BE2C (cell line): ENCODE results near the gene DSCAM.

ENCODE experiments used
- DNase-seq: peaks from one replicate; pipeline ENCODE4 v3.0.0-alpha.2; 2020
- H3K27me3 ChIP-seq: fragments of 250-450 bp; sonication (Bioruptor Pico); 2 replicates; pipeline ENCODE4 v1.5.1; 2020; ENCODE audit warnings: mild to moderate bottlenecking
- H3K36me3 ChIP-seq: fragments of 250-450 bp; sonication (Bioruptor Pico); 2 replicates; pipeline ENCODE4 v1.5.1; 2020; ENCODE audit warnings: mild to moderate bottlenecking
- H3K4me1 ChIP-seq: fragments of 250-450 bp; sonication (Bioruptor Pico); 2 replicates; pipeline ENCODE4 v1.5.1; 2020
- H3K4me3 ChIP-seq: 2 replicates; pipeline ENCODE4 v1.5.1; 2011; ENCODE audit warnings: low read depth, low read length
- H3K9me3 ChIP-seq: fragments of 250-450 bp; sonication (Bioruptor Pico); 2 replicates; pipeline ENCODE4 v1.5.1; 2020
- TF ChIP-seq, protein P1 (sequence below): IDR thresholded peaks from 2 replicates; pipeline ENCODE4 v1.5.1; 2012; ENCODE audit warnings: mild to moderate bottlenecking, low read depth, low read length

DSCAM gene

DNA sequence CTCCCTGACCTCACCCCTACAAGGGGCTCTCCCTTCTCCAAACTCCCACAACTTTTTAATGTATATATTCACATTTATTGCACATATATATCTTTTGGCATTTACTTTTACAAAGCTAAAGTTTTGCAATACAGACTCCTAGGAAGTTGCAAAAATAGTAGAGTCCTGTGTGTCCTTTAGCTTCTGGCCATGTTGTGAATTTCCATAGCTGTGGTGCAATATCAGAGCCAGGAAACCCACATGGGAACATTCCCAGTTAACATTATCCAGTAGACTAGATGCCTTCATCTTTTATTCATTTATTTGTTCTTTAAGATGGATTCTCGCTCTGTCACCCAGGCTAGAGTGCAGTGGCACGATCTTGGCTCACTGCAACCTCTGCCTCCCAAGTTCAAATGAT lies 636.7 kb downstream of the DSCAM start:
- no peak for DNase-seq
- H3K4me3 ChIP-seq = no peak overlapping the region
- TF ChIP-seq, protein P1, sequence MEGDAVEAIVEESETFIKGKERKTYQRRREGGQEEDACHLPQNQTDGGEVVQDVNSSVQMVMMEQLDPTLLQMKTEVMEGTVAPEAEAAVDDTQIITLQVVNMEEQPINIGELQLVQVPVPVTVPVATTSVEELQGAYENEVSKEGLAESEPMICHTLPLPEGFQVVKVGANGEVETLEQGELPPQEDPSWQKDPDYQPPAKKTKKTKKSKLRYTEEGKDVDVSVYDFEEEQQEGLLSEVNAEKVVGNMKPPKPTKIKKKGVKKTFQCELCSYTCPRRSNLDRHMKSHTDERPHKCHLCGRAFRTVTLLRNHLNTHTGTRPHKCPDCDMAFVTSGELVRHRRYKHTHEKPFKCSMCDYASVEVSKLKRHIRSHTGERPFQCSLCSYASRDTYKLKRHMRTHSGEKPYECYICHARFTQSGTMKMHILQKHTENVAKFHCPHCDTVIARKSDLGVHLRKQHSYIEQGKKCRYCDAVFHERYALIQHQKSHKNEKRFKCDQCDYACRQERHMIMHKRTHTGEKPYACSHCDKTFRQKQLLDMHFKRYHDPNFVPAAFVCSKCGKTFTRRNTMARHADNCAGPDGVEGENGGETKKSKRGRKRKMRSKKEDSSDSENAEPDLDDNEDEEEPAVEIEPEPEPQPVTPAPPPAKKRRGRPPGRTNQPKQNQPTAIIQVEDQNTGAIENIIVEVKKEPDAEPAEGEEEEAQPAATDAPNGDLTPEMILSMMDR = no peak
- H3K36me3 ChIP-seq = no peaks in the 10 kb centered on the region
- no peaks in the 10 kb centered on the region for H3K9me3 ChIP-seq
- H3K27me3 ChIP-seq = no peaks in the 10 kb centered on the region
- H3K4me1 ChIP-seq = no peaks in the 10 kb centered on the region

DNA sequence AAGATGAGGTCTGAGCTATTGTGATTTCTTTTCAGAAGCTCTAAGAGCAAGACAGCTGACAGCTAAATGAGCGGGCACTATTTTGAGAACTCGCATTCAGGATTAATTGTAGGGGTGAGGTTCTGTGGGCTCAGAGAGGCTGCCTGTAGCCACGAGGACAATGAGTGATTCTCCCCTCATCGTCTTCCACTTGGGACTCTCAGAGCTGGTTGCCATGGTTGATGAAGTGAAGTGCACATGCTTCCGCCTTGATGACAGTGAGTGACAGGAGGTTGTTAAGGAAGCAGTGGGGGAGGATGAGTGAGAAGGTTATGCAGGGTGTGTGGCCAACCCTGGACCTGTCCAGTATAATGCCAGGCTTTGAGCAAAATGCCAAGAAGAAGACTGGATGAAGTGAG lies 638.0 kb downstream of the DSCAM start:
- no peak for DNase-seq
- H3K4me3 ChIP-seq = no peak overlapping the region
- no peaks in the 10 kb centered on the region for H3K36me3 ChIP-seq
- no peaks in the 10 kb centered on the region for H3K4me1 ChIP-seq
- H3K9me3 ChIP-seq = no peaks in the 10 kb centered on the region
- no peaks in the 10 kb centered on the region for H3K27me3 ChIP-seq
- TF ChIP-seq, protein P1 = no peak

DNA sequence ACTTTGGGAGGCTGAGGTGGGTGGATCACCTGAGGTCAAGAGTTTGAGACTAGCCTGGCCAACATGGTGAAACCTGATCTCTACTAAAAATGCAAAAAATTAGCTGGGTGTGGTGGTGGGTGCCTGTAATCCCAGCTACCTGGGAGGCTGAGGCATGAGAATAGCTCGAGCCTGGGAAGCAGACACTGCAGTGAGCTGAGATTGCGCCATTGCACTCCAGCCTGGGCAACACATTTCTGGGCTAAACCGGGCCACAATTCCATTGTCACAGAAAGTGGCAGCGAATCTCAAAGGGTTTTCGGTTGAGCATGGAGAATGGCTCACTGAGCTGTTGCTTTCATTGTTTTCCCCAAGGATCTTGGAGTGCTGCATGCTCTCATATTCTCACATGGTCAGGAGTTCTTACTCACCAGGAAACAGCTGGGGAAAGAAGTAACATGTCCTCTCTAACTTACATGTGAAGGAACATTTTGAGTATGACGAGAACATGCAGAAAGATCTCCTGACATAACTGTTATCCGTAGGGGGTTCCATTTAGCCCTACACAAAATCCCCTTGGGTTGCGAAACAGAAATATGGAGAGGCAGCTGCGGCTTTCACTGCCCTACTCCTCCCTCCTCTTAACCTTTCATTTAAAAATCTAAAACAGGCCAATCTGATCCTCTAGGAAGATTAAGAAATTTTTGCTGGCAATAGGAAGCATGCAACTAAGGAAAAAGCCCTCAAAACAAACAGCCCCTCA lies 638.6 kb downstream of the DSCAM start:
- Histone ChIP-seq H3K9me3 (no peaks in the 10 kb centered on the region), H3K4me3 (no peak overlapping the region), H3K36me3 (no peaks in the 10 kb centered on the region), H3K27me3 (no peaks in the 10 kb centered on the region), H3K4me1 (no peaks in the 10 kb centered on the region)
- TF ChIP-seq, protein P1 = no peak
- DNase-seq = no peak

DNA sequence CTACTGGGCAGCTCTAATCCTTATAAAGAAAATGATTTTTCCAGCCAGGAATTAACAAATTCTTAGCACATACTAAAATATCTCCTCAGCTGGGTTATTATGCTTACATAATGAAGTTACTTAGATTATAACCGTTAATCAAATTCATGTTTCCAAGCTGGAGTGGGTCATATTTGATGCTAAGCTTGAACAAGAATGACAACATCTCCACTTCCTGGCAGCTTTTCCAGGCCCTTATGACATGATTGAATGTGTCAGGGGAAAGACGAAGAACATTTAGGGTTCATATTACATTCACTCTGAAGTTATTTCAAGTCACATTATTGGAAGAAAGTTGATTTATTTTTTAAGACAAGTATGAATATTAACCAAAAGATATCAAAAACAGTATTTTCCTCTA lies 646.0 kb downstream of the DSCAM start:
- H3K9me3 ChIP-seq = no peaks in the 10 kb centered on the region; the same call in 1 of the 2 replicates
- H3K4me3 ChIP-seq = no peak overlapping the region
- no peaks in the 10 kb centered on the region for H3K4me1 ChIP-seq
- TF ChIP-seq, protein P1 = no peak
- no peak for DNase-seq
- H3K27me3 ChIP-seq = no peaks in the 10 kb centered on the region
- H3K36me3 ChIP-seq = no peaks in the 10 kb centered on the region

DNA sequence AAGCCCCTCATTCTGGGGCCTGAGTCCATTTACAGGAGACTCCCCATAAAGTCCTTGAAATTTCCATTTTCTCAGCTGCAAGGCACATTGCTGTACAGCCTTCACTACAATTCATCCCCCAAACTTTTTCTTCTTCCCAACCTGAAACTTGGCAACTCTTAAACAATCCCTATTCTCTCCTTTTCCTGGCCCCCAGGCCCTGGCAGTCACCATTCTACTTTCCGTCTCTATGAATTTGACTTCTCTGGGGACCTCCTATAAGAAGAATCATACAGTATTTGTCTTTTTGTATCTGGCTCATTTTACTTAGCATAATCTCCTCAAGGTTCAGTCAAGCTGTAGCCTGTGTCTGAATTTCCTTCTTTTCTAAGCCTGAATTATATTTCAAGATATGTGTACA lies 646.8 kb downstream of the DSCAM start:
- H3K9me3 ChIP-seq = no peaks in the 10 kb centered on the region; the same call in 1 of the 2 replicates
- TF ChIP-seq, protein P1 = no peak
- DNase-seq = no peak
- H3K27me3 ChIP-seq = no peaks in the 10 kb centered on the region
- H3K36me3 ChIP-seq = no peaks in the 10 kb centered on the region
- H3K4me3 ChIP-seq = no peak overlapping the region
- H3K4me1 ChIP-seq = no peaks in the 10 kb centered on the region

DNA sequence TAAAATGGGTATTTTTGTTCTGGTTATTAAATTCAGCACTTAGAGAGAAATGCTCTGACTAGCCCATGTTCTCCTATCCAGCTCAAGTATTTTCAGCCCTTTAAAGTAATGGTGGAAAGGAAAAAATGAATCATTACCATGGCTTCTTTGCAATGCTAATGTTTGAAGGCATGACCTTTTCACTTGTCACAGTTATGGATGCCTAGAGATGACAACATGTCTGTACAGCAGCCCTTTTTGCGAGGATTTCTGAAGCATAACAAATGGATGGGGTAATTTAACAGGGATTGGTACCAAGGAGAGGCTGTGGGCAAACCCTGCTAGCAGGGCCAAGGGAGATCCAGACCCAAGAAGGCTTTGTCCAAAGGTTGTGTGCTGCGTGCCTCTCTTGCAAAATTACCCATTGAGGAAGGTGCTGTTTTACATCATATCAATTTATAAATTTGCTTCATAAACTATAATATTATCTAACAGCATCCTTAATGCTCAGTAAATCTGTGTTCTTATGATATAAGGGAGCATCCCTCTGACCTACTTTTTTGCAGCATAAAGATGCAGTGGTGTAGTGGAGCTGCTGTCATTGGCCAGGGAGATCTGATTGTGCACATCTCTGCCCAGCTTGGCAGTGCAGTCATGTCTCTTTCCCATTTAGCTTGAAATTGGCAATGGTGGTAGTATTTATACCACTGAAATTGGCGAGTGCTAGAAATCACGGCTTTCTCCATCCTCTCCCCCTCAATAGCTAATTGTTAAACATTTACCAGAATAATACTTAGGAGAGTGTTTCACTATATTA lies 652.6 kb downstream of the DSCAM start:
- no peak overlapping the region for H3K4me3 ChIP-seq
- H3K4me1 ChIP-seq = no peaks in the 10 kb centered on the region
- TF ChIP-seq, protein P1 = no peak
- no peaks in the 10 kb centered on the region for H3K27me3 ChIP-seq
- DNase-seq = no peak
- H3K9me3 ChIP-seq = no peaks in the 10 kb centered on the region; the same call in none of the 2 replicates
- no peaks in the 10 kb centered on the region for H3K36me3 ChIP-seq
